KMS-11 (cell line): ENCODE results near the gene CARTPT.
A peak's percentile ranks its signal among the peaks of the same experiment; 100 is the strongest.

Experiments used
- H2AFZ ChIP-seq: fragments of 200-600 bp; sonication (generic); 2 replicates; pipeline ENCODE4 v1.6.1; 2016; ENCODE audit warnings: antibody characterized with exemption, mixed run types, low read depth
- H3K27ac ChIP-seq: fragments of 200-600 bp; sonication (generic); 2 replicates; pipeline ENCODE4 v1.6.1; 2016; ENCODE audit warnings: mild to moderate bottlenecking, mixed run types
- H3K27me3 ChIP-seq: fragments of 200-600 bp; sonication (generic); 2 replicates; pipeline ENCODE4 v1.6.1; 2017; ENCODE audit warnings: mild to moderate bottlenecking, low read depth, mixed run types, moderate library complexity; ENCODE audit not compliant: insufficient read depth
- H3K36me3 ChIP-seq: fragments of 200-600 bp; sonication (generic); 2 replicates; pipeline ENCODE4 v1.6.1; 2017; ENCODE audit warnings: mild to moderate bottlenecking, mixed run types; ENCODE audit not compliant: insufficient read depth
- H3K4me1 ChIP-seq: fragments of 200-600 bp; sonication (generic); 2 replicates; pipeline ENCODE4 v1.6.1; 2016; ENCODE audit warnings: mild to moderate bottlenecking, low read depth, mixed run types; ENCODE audit not compliant: poor library complexity, severe bottlenecking
- H3K4me2 ChIP-seq: fragments of 200-600 bp; sonication (generic); 2 replicates; pipeline ENCODE4 v1.7.0; 2016; ENCODE audit warnings: mild to moderate bottlenecking, mixed run types
- H3K4me3 ChIP-seq: fragments of 200-600 bp; sonication (generic); IDR thresholded peaks from 2 replicates; pipeline ENCODE4 v1.6.1; 2017; ENCODE audit warnings: low read depth, low read length, mixed read lengths; ENCODE audit not compliant: insufficient read depth
- H3K79me2 ChIP-seq: fragments of 200-600 bp; sonication (generic); 2 replicates; pipeline ENCODE4 v1.6.1; 2016; ENCODE audit warnings: low read depth, mixed run types; ENCODE audit not compliant: insufficient read depth
- H3K9ac ChIP-seq: fragments of 200-600 bp; sonication (generic); 2 replicates; pipeline ENCODE4 v1.6.1; 2016; ENCODE audit warnings: mild to moderate bottlenecking, mixed run types
- H4K20me1 ChIP-seq: fragments of 200-600 bp; sonication (generic); 2 replicates; pipeline ENCODE4 v1.6.1; 2016; ENCODE audit warnings: mild to moderate bottlenecking, mixed run types; ENCODE audit not compliant: insufficient read depth
- TF ChIP-seq, protein P1 (sequence below): fragments of 200-600 bp; sonication (generic); conservative IDR thresholded peaks from 2 replicates; pipeline ENCODE4 v1.6.1; 2017; ENCODE audit warnings: low read depth, mild to moderate bottlenecking, antibody characterized with exemption, low read length, moderate library complexity, mixed read lengths

Gene CARTPT

DNA sequence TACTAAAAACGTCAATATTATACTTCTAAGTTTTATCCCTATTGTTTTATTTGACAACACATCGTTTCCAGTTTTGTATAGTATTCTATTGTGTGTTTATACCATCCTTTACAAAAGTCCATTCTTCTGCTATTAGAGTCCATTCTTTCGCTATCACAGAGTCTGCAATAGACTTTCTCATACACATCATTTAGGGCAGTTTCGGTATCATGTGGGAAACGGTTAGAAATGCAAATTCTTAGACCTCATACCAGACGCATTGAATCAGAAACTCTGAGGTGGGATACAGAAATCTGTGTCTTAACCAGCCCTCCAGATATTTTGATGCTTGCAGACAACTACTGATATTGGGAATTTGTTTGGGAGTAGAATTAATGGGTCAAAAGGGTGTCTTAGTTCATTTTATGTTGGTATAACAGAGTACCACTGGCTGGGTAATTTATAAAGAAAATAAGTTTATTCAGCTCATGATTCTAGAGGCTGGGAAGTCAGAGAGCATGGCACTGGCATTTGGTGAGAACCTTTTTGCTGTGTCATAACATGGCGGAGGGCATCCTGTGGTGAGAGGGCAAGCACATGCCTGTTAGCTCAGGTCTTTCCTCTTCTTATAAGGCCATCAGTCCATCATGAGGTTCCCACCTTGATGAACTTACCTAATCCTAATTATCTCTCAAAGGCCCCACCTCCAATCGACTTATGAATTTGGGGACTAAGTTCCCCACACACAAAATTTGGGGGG, 21.1 kb downstream of the CARTPT start:
- Histone ChIP-seq H3K4me1 (peaks cover 31% of the 10 kb centered on the region), H3K27ac (peak overlapping the region; percentile 58), H3K79me2 (no peaks in the 10 kb centered on the region), H3K27me3 (no peaks in the 10 kb centered on the region), H3K9ac (peak overlapping the region; percentile 18; the same call in 1 of the 2 replicates), H4K20me1 (no peaks in the 10 kb centered on the region), H3K36me3 (no peaks in the 10 kb centered on the region), H3K4me2 (peak overlapping the region; percentile 39), H2AFZ (peak overlapping the region; percentile 25; the same call in 1 of the 2 replicates), H3K4me3 (no peak overlapping the region)
- TF ChIP-seq, protein P1, sequence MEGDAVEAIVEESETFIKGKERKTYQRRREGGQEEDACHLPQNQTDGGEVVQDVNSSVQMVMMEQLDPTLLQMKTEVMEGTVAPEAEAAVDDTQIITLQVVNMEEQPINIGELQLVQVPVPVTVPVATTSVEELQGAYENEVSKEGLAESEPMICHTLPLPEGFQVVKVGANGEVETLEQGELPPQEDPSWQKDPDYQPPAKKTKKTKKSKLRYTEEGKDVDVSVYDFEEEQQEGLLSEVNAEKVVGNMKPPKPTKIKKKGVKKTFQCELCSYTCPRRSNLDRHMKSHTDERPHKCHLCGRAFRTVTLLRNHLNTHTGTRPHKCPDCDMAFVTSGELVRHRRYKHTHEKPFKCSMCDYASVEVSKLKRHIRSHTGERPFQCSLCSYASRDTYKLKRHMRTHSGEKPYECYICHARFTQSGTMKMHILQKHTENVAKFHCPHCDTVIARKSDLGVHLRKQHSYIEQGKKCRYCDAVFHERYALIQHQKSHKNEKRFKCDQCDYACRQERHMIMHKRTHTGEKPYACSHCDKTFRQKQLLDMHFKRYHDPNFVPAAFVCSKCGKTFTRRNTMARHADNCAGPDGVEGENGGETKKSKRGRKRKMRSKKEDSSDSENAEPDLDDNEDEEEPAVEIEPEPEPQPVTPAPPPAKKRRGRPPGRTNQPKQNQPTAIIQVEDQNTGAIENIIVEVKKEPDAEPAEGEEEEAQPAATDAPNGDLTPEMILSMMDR = no peak

DNA sequence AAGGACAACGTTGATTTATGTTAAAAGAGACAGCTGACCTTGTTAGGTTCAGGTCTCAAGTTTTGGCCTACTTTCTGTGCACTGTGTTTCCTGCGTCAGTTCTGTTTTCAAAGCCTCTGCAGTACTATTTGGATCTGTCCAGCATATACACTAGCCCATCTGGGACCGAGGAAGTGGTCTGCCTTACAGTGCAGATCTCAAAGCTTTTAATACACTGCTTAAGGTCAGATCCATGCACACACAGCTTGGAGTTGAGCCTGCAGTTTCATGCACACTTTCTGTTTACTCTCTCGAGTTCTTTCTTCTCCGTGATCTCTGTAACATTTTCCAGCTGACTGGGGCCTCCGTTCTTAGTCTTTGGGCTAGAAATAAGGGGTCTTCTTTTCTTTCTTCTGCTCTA, 24.1 kb downstream of the CARTPT start:
- Histone ChIP-seq H3K9ac (no peak overlapping the region), H2AFZ (no peak overlapping the region), H3K4me1 (peaks cover 27% of the 10 kb centered on the region), H4K20me1 (no peaks in the 10 kb centered on the region), H3K36me3 (no peaks in the 10 kb centered on the region), H3K4me3 (no peak overlapping the region), H3K4me2 (no peak overlapping the region), H3K27me3 (no peaks in the 10 kb centered on the region), H3K27ac (no peak overlapping the region), H3K79me2 (no peaks in the 10 kb centered on the region)
- TF ChIP-seq, protein P1 = no peak

DNA sequence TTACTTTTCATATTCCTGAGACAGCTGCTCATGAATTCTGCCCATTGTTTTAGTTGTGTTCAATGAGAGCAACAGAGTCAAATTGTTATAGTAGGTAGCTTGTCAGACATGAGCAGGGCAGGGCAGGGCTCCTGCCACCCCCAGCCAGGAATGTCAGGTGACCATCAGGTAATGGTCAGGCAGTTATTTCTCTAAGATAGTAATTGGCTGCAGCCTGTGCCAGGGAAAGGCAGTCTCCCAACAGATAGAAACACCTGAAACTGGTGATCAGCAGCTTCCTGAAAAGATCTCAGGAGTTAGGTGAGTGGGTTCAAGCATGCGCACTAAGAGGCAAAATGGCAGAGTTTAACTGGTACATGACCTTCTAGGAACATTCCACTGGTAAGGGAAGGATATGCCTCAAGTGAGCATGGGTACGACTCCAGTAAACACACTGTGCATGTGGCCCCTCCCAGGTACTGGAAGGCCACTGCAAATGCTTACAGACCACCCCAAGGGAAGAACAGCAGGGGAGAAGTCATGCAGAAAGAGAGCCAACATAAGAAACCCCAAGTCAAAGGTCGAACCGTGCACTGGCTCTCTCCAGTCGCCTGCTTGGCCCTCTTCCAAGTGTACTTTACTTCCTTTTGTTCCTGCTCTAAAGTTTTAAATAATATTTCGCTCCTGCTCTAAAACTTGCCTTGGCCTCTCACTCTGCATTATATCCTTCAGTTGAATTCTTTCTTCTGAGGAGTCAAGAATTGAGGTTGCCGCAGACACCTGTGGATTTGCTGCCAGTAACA, 25.1 kb downstream of the CARTPT start:
- Histone ChIP-seq H4K20me1 (no peaks in the 10 kb centered on the region), H3K27ac (no peak overlapping the region), H3K36me3 (no peaks in the 10 kb centered on the region), H3K79me2 (no peaks in the 10 kb centered on the region), H3K27me3 (no peaks in the 10 kb centered on the region), H2AFZ (no peak overlapping the region), H3K4me2 (no peak overlapping the region), H3K9ac (no peak overlapping the region), H3K4me1 (peaks cover 17% of the 10 kb centered on the region), H3K4me3 (no peak overlapping the region)
- TF ChIP-seq, protein P1 = no peak

DNA sequence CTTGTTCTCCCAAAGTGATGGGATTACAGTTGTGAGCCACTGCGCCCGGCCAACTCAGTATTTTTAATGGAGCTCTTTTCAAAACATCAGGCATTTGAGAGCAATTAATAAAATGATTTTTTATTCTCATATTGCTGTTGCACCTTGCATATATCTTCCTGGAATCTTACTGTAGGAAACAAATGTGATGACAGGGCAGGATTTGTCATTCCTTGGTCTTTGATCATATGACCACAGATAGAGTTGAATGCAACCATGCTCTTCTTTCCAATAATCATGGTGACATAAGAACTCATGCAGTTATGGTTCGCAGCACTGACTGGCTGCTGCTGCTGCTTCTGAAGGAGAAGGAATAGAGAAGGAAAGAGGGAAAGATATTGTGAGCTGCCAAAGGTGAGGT, 28.1 kb downstream of the CARTPT start:
- no peak overlapping the region for H3K9ac ChIP-seq
- H4K20me1 ChIP-seq = no peaks in the 10 kb centered on the region

More for the DNA sequence above, 28.1 kb downstream of the CARTPT start:
- H3K36me3 ChIP-seq = no peaks in the 10 kb centered on the region
- H3K79me2 ChIP-seq = no peaks in the 10 kb centered on the region
- no peak overlapping the region for H3K4me2 ChIP-seq
- H3K4me1 ChIP-seq = no peaks in the 10 kb centered on the region
- H3K27me3 ChIP-seq = no peaks in the 10 kb centered on the region
- H3K27ac ChIP-seq = no peak overlapping the region
- no peak overlapping the region for H3K4me3 ChIP-seq
- TF ChIP-seq, protein P1 = no peak
- H2AFZ ChIP-seq = no peak overlapping the region
